AG04449 (cell line): ENCODE results near the gene MX2.
A peak's percentile ranks its signal among the peaks of the same experiment; 100 is the strongest.
"Not testable (repeated sequence)": the region's sequence is repeated elsewhere in the genome, so short reads cannot be mapped to it uniquely, and the experiment has no call there.

Experiments used
- CTCF ChIA-PET: fragments of 350-600 bp; formaldehyde crosslinking; extraction: SDS; loops from one replicate; lab custom pipeline; 2021; ENCODE audit warnings: antibody characterized with exemption; lab: Yijun Ruan, JAX
- POLR2A ChIA-PET: fragments of 400-600, 350-600 bp; formaldehyde crosslinking; extraction: SDS; loops from one replicate; lab custom pipeline; 2020; ENCODE audit warnings: antibody characterized with exemption, inconsistent platforms; lab: Yijun Ruan, JAX
- DNase-seq: peaks from one replicate; pipeline ENCODE4 v3.0.0-alpha.2; 2010; ENCODE audit warnings: low read depth, low spot score
- H3K4me3 ChIP-seq: 2 replicates; pipeline ENCODE4 v1.5.1; 2011; ENCODE audit warnings: low read depth, mild to moderate bottlenecking, control low read depth, low read length
- CTCF ChIP-seq: IDR thresholded peaks from one replicate; pipeline ENCODE4 v1.5.1; 2011; ENCODE audit warnings: mild to moderate bottlenecking, moderate library complexity, low read length, control low read depth, inconsistent platforms; ENCODE audit not compliant: insufficient read depth; ENCODE audit errors: missing control alignments

MX2 gene

GRCh38 chr21:41361786-41362604 lies at the start of gene MX2:
MX2 (plus strand) TSS chr21:41362027; CDS start chr21:41376907, 14,880 bp downstream.
- CTCF ChIA-PET: interaction anchor here (1.8 kb wide), 1 partner anchor 79 kb away, joined by 4 read pairs; no protein-coding TSS in a partner anchor
- no peak for TF ChIP-seq CTCF
- peak within 1 kb of the TSS; percentile 58 for H3K4me3 ChIP-seq
- peak; percentile 47 for DNase-seq
- POLR2A ChIA-PET: no interaction called here

- H3K4me3 ChIP-seq, DNase-seq, POLR2A ChIA-PET, CTCF ChIA-PET: not testable (repeated sequence)
Observed at GRCh38 chr21:41313285-41314164, 48.3 kb upstream of the MX2 start.

- H3K4me3 ChIP-seq: no peak overlapping the region
- TF ChIP-seq CTCF: no peak
- DNase-seq: no peak
- ChIA-PET POLR2A (no interaction called here), CTCF (no interaction called here)
Observed at GRCh38 chr21:41315726-41316125, 46.1 kb upstream of the MX2 start.

GRCh38 chr21:41316200-41317062 lies 45.4 kb upstream of the MX2 start, which contains the start of gene FAM3B:
FAM3B (plus strand) TSS chr21:41316801; CDS start chr21:41316880, 79 bp downstream.
- ChIA-PET CTCF (no interaction called here), POLR2A (no interaction called here)
- no peak for DNase-seq
- H3K4me3 ChIP-seq: no peak within 1 kb of the TSS
- TF ChIP-seq CTCF: no peak

- ChIA-PET CTCF (no interaction called here), POLR2A (no interaction called here)
- TF ChIP-seq CTCF: no peak
- no peak overlapping the region for H3K4me3 ChIP-seq
- no peak for DNase-seq
Observed at GRCh38 chr21:41317063-41317392, 44.8 kb upstream of the MX2 start.

GRCh38 chr21:41317458-41317857 lies 44.4 kb upstream of the MX2 start:
- TF ChIP-seq CTCF: no peak
- POLR2A ChIA-PET: no interaction called here
- H3K4me3 ChIP-seq: no peak overlapping the region
- CTCF ChIA-PET: no interaction called here
- DNase-seq: no peak
